CD1c-positive myeloid dendritic cell (primary cell): ENCODE results near the gene GINS1.
"Not testable (repeated sequence)": the region's sequence is repeated elsewhere in the genome, so short reads cannot be mapped to it uniquely, and the experiment has no call there.

Experiments
- DNase-seq: peaks from one replicate; pipeline ENCODE4 v3.0.0-alpha.2; 2016; ENCODE audit errors: extremely low spot score

Gene GINS1

GRCh38 chr20:25453035-25453810 lies 45.8 kb downstream of the GINS1 start:
- no peak for DNase-seq

DNA sequence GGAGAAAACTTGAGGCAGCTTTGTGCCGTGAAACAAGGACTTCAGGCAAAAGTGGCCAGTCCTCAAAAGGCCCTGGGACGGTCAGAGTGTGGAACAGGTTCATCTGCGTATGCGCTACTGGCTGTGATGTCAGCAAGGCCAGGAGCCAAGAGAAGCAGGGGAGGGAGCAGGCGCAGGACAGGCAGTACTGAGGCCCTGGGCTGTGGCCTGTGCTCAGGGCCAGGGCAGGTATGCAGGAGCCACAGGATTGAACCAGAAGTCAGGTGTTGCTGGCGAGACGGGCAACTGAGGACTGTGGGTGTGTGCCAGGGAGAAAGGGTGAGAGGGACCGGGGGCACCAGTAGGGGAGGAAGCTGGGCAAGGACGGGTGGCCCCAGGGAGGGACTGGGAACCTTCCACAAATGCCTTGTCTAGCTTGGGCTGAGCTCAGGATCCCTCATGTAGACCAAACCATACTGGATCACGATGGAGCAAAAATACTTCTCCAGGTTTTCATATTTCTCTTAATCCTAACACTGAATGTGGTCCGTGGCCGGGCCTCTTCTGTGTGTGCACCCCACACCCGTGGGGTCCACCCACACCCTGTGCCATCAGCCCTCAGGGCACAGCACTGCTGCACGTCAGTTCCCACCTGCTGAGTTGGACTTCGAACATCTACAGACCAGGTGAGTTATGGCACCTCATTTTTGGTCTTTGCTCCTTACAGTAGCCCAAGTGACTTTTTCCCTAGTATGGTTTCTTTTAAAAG lies 46.9 kb downstream of the GINS1 start:
- DNase-seq, result no peak

DNA sequence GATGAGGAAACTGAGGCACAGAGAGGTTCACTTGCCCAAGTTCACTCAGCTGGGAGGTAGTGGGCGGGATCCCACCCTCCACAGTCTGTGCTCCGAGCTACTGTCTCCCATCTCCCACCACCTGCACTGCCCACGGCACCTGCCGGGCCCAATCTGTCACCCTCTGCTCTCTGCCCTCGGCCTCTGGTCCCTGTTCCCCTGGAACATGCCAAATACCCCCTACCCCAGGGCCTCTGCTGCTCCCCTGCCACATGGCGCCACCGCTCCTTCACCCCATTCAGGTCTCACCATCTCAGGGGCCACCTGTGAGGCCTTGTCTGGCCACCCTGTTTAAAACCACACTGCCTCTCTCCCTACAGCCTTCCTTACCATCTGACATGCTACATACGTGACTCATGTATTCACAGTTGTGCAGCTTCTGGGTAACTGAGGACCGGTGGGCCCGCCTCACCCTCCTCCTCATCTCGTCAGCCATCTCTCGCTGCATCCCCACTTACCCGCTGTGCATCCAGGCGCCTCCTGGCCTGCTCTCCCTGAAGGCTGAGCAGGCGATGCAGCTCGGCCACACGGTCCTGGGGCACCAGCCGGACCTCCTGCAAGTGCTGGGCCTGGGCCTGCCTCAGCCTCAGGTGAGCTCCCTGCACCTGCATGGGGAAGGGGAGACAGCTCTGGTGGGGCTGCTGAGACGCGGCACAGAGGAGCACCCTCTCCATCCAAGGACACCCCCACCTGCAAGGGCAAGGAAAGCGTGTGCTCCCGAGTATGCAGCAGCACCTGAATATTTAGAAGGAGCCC lies 50.6 kb downstream of the GINS1 start:
- DNase-seq, result no peak

- no peak for DNase-seq
Observed at GRCh38 chr20:25459111-25459830, 51.8 kb downstream of the GINS1 start.

- DNase-seq, result peak; percentile 13
Observed at GRCh38 chr20:25459916-25460535, 52.6 kb downstream of the GINS1 start.

GRCh38 chr20:25460566-25461280 lies 53.2 kb downstream of the GINS1 start:
- no peak for DNase-seq

DNA sequence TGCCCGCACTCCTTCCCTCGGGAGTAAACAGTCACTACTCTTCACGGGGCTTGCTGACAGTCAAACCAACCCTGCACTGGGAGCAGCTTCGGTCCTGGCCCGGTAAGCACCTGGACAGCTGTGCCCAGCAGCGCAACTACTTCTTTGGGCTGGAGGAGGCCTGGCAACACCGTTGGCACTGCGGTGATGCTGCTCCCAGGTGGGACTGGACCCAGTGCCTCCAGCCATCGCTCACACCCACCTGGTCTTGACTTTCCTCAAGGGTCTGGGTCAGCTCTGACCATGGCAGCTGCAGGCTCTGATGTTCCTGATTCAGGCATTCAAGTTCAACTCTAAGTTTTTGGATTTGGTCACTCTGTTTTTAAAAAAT lies 53.8 kb downstream of the GINS1 start:
- DNase-seq, result no peak

- peak; percentile 90 for DNase-seq
Observed at GRCh38 chr20:25461786-25462545, 54.5 kb downstream of the GINS1 start.

GRCh38 chr20:25464501-25465242 lies 57.2 kb downstream of the GINS1 start:
- no peak for DNase-seq

GRCh38 chr20:25465243-25466135 lies 58.0 kb downstream of the GINS1 start:
- peak; percentile 23 for DNase-seq

DNA sequence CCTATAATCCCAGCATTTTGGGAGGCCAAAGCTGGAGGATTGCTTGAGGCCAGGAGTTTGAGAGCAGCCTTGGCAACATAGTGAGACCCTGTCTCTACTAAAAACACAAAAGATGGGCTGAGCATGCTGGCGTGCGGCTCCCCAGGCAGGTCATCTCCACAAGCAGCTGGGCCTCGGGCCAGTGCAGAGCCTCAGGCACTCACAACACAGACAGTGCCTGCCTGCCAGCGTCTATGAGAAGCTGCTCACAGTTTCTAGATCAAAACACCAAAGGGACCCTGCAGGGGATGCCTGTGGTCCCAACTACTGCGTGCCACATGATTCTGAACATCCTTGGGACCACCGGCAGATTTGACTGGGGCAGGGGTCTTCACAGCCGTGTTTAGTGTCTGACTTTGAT lies 59.4 kb downstream of the GINS1 start:
- DNase-seq, result no peak

DNA sequence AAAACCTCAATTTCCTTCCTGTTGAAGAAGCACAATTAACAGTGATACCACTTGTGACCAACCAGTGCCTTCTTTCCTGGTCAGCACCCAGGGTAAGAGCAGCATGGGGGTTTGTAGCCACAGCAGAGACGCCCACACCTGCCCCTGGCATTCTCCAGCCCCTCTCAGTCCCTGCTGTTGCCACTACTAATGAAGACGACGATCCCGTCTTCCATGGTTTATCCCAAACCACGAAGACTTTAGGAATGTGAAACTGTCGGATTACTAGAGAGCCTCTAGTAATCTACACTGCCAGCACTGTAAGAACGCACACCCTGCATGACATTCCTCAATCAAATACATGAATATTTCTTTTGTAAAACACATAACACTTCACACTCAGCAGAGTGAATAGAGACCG lies 60.0 kb downstream of the GINS1 start:
- DNase-seq, result no peak

- no peak for DNase-seq
Observed at GRCh38 chr20:25468126-25469075, 60.9 kb downstream of the GINS1 start.

DNA sequence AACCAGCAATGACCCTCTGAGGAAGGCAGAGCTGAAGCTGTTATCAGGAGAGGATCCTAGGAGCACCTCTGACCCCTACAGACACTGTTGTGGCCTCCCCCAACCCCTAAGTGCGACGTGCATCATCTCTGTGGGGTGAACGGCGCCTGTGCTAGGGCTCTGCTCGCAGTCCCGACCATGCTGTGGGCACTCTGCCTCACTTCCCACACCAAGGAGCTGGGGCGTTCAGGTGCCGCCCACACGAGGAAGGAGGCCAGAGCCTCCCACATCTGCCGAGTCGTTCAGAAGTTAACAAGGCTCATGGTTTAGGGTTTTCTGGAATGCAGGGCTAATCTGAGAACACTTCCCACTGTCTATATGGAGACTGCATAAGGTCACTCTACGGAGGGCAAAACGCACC lies 62.1 kb downstream of the GINS1 start:
- DNase-seq, result no peak

GRCh38 chr20:25470045-25470444 lies 62.6 kb downstream of the GINS1 start:
- DNase-seq, result peak; percentile 26

DNA sequence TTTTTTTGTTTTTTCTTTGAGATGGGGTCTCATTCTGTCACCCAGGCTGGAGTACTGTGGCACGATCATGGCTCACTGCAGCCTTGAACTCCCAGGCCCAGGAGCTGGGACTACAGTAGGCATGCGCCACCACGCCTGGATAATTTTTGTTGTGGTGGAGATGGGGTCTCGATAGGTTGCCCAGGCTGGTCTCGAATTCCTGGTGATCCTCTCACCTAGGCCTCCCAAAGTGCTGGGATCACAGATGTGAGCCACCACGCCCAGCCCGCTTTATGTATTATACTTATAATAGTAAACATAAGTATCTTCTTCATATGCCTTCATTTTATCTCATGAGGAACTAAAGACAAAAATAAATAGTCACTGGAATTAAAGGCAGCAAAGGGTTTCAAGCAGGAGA lies 63.5 kb downstream of the GINS1 start:
- DNase-seq, result no peak

- DNase-seq, result not testable (repeated sequence)
Observed at GRCh38 chr20:25473297-25473696, 65.8 kb downstream of the GINS1 start.
